Measurements from ENCODE around the gene COQ6.
"Not testable (repeated sequence)": the region's sequence is repeated elsewhere in the genome, so short reads cannot be mapped to it uniquely, and the experiment has no call there.

The COQ6 gene

GRCh38 chr14:73988656-73989055 is 38.6 kb downstream of the COQ6 start:
- DNase-seq, result not testable (repeated sequence)

DNA sequence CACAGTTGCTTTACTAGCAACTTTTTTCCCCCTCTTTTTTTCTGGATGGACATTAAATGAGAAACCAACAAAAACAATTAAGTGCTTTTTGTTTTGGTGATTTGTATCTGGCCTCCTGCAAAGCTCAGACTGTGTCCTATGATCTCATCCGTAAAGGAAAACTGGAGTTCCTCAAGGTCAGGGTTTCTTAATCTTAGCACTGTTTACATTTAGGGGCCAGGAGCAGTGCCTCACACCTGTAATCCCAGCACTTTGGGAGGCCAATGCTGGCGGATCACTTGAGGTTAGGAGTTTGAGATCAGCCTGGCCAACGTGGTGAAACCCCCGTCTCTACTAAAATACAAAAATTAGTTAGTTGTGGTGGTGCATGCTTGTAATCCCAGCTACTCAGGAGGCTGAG is 41.0 kb downstream of the COQ6 start:
- DNase-seq, result no peak

GRCh38 chr14:73994926-73995325 is 44.8 kb downstream of the COQ6 start:
- DNase-seq, result not testable (repeated sequence)

DNA sequence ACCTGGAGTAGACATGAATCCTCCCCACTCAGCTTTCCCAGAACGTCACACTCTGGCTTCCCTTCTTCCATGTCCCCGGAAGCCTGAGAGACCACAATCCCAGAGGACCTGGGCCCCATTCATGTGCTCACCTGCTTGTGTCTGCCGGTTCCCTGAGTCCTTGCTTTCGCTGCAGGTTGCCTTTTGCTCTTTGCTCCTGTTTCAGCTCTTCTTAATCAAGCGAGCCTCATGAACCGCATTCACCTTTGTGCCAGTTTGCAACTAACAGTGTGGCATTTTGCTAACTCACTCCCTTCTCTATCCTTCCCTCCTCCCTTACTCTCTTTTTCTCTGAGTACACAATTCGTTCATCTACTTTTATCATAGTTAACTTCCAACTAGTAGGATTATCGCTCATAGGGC is 45.9 kb downstream of the COQ6 start:
- no peak for DNase-seq

GRCh38 chr14:73996731-73997107 is 46.6 kb downstream of the COQ6 start:
- no peak for DNase-seq

DNA sequence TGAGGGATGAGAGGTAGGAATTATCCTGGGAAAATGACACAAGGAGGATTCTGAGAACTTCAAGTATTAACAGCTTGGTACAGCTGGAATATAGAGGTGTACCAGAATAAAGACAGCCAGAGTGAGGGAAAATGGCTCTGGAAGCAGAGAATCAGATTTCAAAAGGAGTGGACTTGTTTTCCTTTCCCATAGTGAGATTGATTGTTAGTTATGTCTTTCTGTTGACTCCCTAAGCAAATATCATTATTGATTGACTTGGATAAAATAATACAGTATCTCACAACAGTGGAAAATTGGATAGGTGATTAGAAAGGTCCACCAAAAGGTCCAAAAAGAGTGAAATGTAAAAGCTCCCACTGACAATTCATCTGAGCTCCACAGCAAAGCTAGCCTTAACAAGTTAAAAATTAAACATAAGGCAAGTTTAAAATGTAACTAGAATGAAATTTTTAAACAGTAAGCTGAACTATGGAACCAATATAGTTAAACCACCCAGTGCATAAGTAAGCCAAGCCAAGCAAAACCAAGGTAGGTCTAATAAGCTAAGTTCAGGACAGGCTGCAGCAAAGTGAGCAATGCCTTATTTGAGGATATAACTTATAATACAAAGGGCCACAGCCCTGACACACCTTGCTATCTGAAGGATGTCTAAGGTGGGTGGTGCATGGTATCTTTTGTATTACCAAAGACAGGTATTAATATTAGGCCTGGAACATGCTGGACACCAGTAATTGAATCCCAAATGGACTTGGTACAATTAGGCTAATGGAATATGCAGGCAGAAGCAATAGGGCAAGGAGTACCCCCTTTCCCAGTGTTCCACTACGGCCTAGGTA is 47.2 kb downstream of the COQ6 start:
- no peak for DNase-seq

DNA sequence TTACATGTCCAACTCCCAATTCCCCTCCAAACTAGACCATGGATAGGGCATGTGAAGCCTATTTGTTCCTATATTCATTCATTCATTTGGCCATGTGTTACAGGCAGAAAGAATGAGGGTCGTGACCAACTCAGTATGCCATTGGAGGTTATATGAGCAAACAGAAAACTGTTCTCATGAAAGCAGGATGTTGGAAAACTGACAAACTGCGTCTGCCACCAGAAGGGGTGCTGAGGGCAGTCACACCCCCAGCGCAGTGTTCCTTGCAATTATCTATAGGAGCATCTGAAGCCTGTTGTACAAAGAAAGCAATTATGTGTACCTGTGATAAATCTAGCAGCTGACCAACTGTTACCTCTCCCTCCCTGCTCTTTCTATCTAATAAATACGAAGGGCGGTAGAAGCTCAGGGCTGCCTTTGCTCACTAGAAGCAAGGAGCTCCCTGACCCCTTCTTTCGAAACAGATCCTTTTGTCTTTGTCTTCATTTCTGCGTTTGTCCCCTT is 47.9 kb downstream of the COQ6 start:
- no peak for DNase-seq

DNA sequence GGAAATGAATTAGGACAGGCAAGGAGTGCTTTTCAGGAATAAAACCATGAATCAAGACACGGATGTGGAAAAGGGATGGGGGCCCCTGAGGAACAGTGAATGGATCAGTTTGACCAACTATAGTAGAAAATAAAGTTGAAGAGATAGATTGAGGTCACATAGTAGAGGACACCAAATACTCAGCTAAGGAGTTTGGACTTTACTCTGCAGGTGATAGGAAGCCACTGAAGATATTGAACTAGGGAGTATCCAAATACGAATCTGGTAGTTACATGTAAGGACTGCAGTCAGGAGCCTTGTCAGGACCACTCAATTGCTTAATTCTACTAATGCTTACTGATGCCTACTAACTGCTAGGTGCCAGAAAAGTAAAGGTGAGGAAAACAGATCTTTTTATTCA is 48.6 kb downstream of the COQ6 start:
- no peak for DNase-seq

GRCh38 chr14:74005664-74006063 is 55.6 kb downstream of the COQ6 start:
- DNase-seq, result not testable (repeated sequence)

DNA sequence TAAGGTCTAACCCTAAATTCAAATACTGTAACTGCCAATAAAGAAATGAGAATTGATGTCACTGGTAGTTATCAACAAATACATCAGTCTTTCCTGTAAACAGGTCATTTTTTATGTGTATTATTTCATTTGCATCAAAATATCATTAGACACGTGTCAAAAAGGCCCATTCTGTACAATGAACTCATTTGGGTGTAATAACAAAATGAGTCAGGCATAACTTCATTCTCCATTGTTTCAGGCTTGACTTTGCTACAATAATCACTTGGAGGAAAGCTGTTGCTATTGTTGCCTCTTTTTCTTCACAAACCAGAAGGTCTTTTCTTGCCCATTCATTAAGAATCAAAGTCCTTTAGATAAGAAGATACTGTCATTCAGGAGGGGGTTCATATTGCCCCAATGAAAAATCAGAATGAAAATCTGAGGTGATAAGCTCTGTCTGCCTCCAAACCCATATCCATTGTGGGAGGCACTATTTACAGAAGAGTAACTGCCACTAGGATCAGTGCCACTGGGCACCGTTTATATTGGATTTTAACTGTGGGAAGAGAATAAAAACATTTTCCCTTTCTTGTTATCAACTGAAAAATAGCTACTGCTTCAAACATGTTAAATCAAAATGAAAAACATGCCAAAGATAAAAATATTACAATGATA is 58.9 kb downstream of the COQ6 start:
- DNase-seq, result no peak
